Lower lobe of right lung (tissue), 2 donors: ENCODE measurements around the gene KRTAP10-9. TPM values are rescaled to one million over a fixed set of nuclear protein-coding genes. Genes with fewer than 3 reads are reported as not detected.

Experiments
- ATAC-seq, 2 donors: fragments of 200-7000 bp; cut with Tn5 transposase; one replicate each; pipeline ENCODE4 v1.9.1; 2020 to 2022; ENCODE audit warnings: mild to moderate bottlenecking in 2 of 2, moderate library complexity in 2 of 2
- DNase-seq: peaks from one replicate; pipeline ENCODE4 v3.0.0-alpha.2; 2020
- H3K27ac ChIP-seq: fragments of 200-600 bp; one replicate; pipeline ENCODE4 v1.8.0; 2022
- H3K27me3 ChIP-seq: fragments of 200-600 bp; one replicate; pipeline ENCODE4 v1.8.0; 2022; ENCODE audit warnings: low read depth
- H3K36me3 ChIP-seq: fragments of 200-600 bp; one replicate; pipeline ENCODE4 v1.8.0; 2022; ENCODE audit warnings: mild to moderate bottlenecking
- H3K4me1 ChIP-seq: fragments of 200-600 bp; one replicate; pipeline ENCODE4 v1.8.0; 2022
- H3K4me3 ChIP-seq: fragments of 200-600 bp; one replicate; pipeline ENCODE4 v1.8.0; 2022; ENCODE audit warnings: mild to moderate bottlenecking
- H3K9me3 ChIP-seq: fragments of 200-600 bp; one replicate; pipeline ENCODE4 v1.8.0; 2022
- intact Hi-C: fragments of 100-400 bp; cut with DNase I; formaldehyde crosslinking; loops from one replicate; pipeline ENCODE4 v1.11.0; 2022
- total RNA-seq: library from RNA; stranded (reverse); fragmentation: NEBNext Ultra II Directional; extraction: Animal tissue kit (Norgen Biotek cat#: 25700); gene quantifications from one replicate; pipeline ENCODE4 v1.2.1, GENCODE V29; 2021
- TF ChIP-seq, protein P1 (sequence below): fragments of 200-600 bp; IDR thresholded peaks from one replicate; pipeline ENCODE4 v1.8.0; 2022; ENCODE audit warnings: antibody characterized with exemption, mild to moderate bottlenecking
- donor health status: DM: no; HTN: yes; CAD: no; lungs with severe emphysema.

Gene KRTAP10-9
- total RNA-seq, 1 donor from 2014 or later = not detected

DNA sequence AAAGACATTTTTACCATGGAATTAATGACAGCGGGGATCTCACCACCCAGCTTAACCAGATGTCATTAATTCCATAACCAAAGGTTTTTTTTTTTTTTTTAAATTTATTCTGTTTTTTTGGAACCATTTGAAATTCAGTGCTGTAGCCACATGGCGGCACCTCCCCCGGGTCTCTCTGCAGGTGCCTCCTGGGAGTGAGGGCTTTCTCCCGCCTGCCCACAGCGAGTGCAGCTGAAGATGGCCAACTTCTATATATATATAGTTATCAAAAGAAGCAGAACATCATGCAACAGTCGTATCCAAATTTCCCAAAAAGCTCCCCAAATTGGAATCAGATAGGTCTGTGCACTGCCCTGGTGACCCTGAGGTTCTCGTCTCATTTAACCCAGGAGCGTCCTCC is 11.4 kb upstream of the KRTAP10-9 start:
- Histone ChIP-seq H3K4me1 (no peaks in the 10 kb centered on the region), H3K27ac (no peak overlapping the region), H3K4me3 (no peak overlapping the region), H3K9me3 (peaks cover 10% of the 10 kb centered on the region), H3K27me3 (no peaks in the 10 kb centered on the region), H3K36me3 (no peaks in the 10 kb centered on the region)
- TF ChIP-seq, protein P1, sequence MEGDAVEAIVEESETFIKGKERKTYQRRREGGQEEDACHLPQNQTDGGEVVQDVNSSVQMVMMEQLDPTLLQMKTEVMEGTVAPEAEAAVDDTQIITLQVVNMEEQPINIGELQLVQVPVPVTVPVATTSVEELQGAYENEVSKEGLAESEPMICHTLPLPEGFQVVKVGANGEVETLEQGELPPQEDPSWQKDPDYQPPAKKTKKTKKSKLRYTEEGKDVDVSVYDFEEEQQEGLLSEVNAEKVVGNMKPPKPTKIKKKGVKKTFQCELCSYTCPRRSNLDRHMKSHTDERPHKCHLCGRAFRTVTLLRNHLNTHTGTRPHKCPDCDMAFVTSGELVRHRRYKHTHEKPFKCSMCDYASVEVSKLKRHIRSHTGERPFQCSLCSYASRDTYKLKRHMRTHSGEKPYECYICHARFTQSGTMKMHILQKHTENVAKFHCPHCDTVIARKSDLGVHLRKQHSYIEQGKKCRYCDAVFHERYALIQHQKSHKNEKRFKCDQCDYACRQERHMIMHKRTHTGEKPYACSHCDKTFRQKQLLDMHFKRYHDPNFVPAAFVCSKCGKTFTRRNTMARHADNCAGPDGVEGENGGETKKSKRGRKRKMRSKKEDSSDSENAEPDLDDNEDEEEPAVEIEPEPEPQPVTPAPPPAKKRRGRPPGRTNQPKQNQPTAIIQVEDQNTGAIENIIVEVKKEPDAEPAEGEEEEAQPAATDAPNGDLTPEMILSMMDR = no peak
- ATAC-seq (no peak), DNase-seq (no peak)
- intact Hi-C loops = no loop called here

DNA sequence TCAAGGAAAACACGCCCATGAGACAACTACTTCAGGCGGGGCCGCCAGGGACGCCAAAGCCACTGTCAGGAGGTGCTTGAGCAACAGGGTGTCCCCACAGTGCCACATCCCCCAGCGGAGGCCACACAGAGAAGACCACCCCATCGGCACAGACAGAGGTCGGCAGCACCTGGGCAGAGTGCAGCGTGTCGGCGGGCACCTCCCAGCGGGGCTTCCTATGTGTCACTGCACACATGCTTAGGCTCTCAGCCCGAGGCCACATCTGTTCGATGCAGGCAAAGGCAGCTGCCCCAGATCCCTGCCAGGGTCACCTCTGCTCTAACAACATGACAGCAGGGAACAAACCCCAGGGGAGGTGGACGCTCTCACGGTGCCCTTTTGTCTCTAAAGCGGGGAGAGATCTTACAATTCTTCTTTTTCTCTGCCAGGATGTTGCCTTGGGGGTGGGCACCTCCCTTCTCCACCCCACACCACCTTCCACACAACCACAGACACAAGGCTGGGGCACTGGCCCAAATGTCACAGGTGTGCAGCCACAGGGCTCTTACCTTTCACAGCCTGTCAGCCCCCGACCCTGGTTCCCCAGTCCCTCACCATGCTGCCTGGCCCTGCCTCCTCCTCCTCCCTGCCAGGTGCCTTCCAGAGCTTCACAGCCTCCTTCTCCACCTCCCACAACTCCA is 10.8 kb upstream of the KRTAP10-9 start:
- no peak for ATAC-seq
- Histone ChIP-seq H3K4me1 (no peaks in the 10 kb centered on the region), H3K27me3 (no peaks in the 10 kb centered on the region), H3K9me3 (peaks cover 8% of the 10 kb centered on the region), H3K36me3 (no peaks in the 10 kb centered on the region), H3K4me3 (no peak overlapping the region), H3K27ac (no peak overlapping the region)
- TF ChIP-seq, protein P1 = no peak
- intact Hi-C loops = no loop called here
- no peak for DNase-seq

DNA sequence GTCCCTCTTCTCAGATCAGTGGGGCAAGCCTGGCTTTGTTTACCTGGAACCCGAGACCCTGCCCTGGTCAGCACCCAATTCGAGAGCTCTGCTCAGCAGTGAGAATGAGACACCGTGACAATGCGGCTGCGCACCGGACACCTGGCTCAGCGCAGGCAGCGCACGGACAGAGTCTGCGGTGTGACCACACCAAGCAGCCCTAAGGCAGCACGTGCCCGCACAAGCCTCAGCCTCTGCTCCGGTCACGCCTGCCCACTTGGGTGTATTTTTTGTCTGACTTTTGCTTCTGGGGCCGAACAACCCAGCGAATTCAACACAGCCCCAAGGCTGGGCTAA is 10.3 kb upstream of the KRTAP10-9 start:
- no peak overlapping the region for H3K27ac ChIP-seq
- intact Hi-C loops = no loop called here
- H3K4me3 ChIP-seq = no peak overlapping the region
- no peaks in the 10 kb centered on the region for H3K27me3 ChIP-seq
- ATAC-seq = no peak
- no peak for DNase-seq
- H3K9me3 ChIP-seq = peaks cover 7% of the 10 kb centered on the region
- no peaks in the 10 kb centered on the region for H3K4me1 ChIP-seq
- no peaks in the 10 kb centered on the region for H3K36me3 ChIP-seq
- TF ChIP-seq, protein P1 = no peak

DNA sequence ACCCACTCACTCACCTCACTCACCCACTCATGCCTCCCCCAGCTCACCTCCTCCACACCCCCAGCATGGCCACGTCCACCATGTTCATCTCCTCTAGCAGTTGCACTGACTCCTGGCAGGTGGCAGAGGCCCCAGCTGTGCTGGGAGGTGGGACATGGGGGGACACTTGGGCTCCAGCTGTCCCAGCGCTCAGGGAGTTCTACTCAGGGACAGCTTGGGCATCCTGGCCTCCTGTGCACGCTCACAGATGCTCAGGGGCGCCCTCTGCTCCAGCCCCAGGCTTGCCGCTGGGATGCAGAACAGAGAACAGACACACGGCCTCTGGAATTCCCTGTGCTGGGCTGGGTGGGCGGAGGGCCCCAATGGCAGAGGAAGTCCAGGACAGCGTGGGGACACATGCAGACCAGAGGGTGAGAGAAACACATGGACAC is 9.8 kb upstream of the KRTAP10-9 start:
- Histone ChIP-seq H3K36me3 (no peaks in the 10 kb centered on the region), H3K27me3 (no peaks in the 10 kb centered on the region), H3K4me3 (no peak overlapping the region), H3K9me3 (peaks cover 4% of the 10 kb centered on the region), H3K27ac (no peak overlapping the region), H3K4me1 (no peaks in the 10 kb centered on the region)
- TF ChIP-seq, protein P1 = no peak
- intact Hi-C loops = no loop called here
- ATAC-seq = no peak
- no peak for DNase-seq

DNA sequence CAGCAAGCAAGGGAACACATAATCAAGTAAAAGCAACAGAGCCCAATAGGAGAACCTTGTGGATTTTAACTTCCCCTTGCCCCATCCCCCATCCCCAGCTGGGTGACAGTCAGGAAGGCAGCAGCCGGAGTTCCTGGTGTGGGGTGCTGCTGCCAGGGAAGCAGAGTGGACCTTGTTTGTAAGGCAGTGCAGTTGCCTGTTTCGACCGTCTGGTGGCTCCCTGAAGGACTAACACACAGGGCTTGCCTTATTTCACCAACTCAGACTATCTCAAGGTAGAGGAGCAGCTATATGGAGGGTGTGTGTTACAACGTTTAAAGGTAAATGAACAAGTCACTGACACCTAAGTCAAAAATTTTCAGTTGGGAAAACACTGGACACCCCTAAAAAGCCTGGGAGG is 8.4 kb upstream of the KRTAP10-9 start:
- intact Hi-C loops = no loop called here
- Histone ChIP-seq H3K4me3 (no peak overlapping the region), H3K4me1 (no peaks in the 10 kb centered on the region), H3K27ac (no peak overlapping the region), H3K9me3 (peaks cover 11% of the 10 kb centered on the region), H3K27me3 (no peaks in the 10 kb centered on the region), H3K36me3 (no peaks in the 10 kb centered on the region)
- DNase-seq (peak; percentile 53), ATAC-seq (peak; percentile 54 to 71)
- TF ChIP-seq, protein P1 = peak; percentile 27
